HL-60 (cell line): ENCODE results near the gene PTPN22.

Experiments
- DNase-seq, 2 experiments: peaks; one replicate each; pipeline ENCODE4 v3.0.0-alpha.2; 2010 to 2020; ENCODE audit warnings: low read depth in 1 of 2, low spot score in 1 of 2
- H3K27ac ChIP-seq: fragments of 250-450 bp; sonication (Bioruptor Pico); replicated peaks from 2 replicates; pipeline ENCODE4 v1.5.1; 2020; ENCODE audit warnings: mild to moderate bottlenecking, moderate library complexity
- H3K27me3 ChIP-seq: fragments of 250-450 bp; sonication (Bioruptor Pico); 2 replicates; pipeline ENCODE4 v1.5.1; 2021; ENCODE audit warnings: mild to moderate bottlenecking, moderate library complexity; ENCODE audit not compliant: insufficient read depth, poor library complexity, severe bottlenecking
- H3K4me3 ChIP-seq: replicated peaks from 2 replicates; pipeline ENCODE4 v1.5.1; 2011; ENCODE audit warnings: mild to moderate bottlenecking, control low read depth, low read length; ENCODE audit not compliant: insufficient read depth
- GABPA ChIP-seq: IDR thresholded peaks from 2 replicates; pipeline ENCODE4 v1.6.1; 2012; ENCODE audit warnings: low read depth
- POLR2AphosphoS5 ChIP-seq: IDR thresholded peaks from 2 replicates; pipeline ENCODE4 v1.6.1; 2012; ENCODE audit warnings: low read depth
- SPI1 ChIP-seq: IDR thresholded peaks from 2 replicates; pipeline ENCODE4 v1.6.1; 2012; ENCODE audit warnings: low read depth, mild to moderate bottlenecking, borderline replicate concordance
- TF ChIP-seq, protein P1 (sequence below): IDR thresholded peaks from 2 replicates; pipeline ENCODE4 v1.6.1; 2012; ENCODE audit warnings: low read depth; ENCODE audit not compliant: insufficient replicate concordance
- TF ChIP-seq, protein P2 (sequence below): IDR thresholded peaks from one replicate; pipeline ENCODE4 v1.5.1; 2011; ENCODE audit warnings: low read length, control low read depth, inconsistent platforms; ENCODE audit not compliant: insufficient read depth

The PTPN22 gene

DNA sequence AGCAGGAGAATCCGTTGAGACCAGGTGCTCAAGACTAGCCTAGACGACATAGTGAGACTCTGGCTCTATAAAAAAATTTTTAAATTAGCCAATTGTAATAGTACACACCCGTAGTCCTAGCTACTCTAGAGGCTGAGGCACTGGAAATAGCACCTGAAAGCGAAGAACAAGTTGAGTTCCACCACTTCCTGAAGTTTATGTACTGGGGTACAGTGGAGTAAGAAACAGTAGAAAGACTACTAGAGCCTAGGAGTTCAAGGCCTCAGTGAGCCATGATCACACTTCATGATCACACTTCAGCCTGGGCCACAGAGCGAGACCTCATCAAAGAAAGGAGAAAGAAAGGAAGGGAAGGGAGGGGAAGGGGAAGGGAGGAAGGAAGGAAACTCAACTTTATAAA lies 79.0 kb downstream of the PTPN22 start:
- Histone ChIP-seq H3K27me3 (no peaks in the 10 kb centered on the region), H3K4me3 (no peak overlapping the region), H3K27ac (no peak overlapping the region)
- DNase-seq, result no peak
- TF ChIP-seq, protein P1, sequence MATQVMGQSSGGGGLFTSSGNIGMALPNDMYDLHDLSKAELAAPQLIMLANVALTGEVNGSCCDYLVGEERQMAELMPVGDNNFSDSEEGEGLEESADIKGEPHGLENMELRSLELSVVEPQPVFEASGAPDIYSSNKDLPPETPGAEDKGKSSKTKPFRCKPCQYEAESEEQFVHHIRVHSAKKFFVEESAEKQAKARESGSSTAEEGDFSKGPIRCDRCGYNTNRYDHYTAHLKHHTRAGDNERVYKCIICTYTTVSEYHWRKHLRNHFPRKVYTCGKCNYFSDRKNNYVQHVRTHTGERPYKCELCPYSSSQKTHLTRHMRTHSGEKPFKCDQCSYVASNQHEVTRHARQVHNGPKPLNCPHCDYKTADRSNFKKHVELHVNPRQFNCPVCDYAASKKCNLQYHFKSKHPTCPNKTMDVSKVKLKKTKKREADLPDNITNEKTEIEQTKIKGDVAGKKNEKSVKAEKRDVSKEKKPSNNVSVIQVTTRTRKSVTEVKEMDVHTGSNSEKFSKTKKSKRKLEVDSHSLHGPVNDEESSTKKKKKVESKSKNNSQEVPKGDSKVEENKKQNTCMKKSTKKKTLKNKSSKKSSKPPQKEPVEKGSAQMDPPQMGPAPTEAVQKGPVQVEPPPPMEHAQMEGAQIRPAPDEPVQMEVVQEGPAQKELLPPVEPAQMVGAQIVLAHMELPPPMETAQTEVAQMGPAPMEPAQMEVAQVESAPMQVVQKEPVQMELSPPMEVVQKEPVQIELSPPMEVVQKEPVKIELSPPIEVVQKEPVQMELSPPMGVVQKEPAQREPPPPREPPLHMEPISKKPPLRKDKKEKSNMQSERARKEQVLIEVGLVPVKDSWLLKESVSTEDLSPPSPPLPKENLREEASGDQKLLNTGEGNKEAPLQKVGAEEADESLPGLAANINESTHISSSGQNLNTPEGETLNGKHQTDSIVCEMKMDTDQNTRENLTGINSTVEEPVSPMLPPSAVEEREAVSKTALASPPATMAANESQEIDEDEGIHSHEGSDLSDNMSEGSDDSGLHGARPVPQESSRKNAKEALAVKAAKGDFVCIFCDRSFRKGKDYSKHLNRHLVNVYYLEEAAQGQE, result no peak
- TF ChIP-seq POLR2AphosphoS5 (no peak), GABPA (no peak)
- TF ChIP-seq, protein P2, sequence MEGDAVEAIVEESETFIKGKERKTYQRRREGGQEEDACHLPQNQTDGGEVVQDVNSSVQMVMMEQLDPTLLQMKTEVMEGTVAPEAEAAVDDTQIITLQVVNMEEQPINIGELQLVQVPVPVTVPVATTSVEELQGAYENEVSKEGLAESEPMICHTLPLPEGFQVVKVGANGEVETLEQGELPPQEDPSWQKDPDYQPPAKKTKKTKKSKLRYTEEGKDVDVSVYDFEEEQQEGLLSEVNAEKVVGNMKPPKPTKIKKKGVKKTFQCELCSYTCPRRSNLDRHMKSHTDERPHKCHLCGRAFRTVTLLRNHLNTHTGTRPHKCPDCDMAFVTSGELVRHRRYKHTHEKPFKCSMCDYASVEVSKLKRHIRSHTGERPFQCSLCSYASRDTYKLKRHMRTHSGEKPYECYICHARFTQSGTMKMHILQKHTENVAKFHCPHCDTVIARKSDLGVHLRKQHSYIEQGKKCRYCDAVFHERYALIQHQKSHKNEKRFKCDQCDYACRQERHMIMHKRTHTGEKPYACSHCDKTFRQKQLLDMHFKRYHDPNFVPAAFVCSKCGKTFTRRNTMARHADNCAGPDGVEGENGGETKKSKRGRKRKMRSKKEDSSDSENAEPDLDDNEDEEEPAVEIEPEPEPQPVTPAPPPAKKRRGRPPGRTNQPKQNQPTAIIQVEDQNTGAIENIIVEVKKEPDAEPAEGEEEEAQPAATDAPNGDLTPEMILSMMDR, result no peak

DNA sequence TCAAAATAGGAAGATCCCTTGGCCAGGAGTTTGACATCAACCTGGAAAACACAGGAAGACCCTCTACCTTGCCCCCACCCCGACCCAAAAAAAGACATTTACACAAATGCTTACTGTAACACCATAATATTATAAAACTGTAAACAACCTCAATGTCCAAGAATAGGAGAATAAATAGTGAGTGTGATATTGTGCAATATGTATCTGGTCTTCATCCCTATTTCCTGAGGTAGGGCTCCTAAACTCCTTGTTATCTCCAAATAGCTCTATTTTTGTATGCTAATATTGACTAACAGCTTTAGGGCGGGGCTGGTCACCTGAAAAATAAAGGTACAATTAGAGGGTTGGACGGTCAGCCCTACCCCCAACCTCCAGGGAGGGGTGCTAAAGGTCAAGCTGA lies 82.7 kb downstream of the PTPN22 start:
- TF ChIP-seq, protein P2, result no peak
- TF ChIP-seq SPI1 (no peak), POLR2AphosphoS5 (no peak)
- TF ChIP-seq, protein P1, result no peak
- no peak overlapping the region for H3K27ac ChIP-seq
- DNase-seq, result no peak
- no peaks in the 10 kb centered on the region for H3K27me3 ChIP-seq
- no peak overlapping the region for H3K4me3 ChIP-seq

DNA sequence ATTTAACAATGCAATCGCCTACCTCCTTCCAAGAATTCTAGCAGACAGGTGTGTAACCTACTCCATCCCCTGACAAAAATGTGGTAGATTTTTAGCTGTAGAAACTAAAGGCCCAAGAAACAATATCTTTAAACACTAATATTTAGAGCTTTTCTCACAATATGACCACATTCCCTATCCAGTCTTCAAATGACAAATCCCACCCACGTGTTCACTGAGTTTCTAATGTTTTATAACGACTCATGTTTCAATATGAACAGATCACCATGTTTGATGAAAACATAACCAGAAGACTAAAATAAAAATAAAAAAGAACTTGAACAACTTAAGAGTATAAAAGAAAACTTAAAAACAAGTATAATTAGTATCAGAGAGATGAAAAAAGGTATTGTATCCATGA lies 83.8 kb downstream of the PTPN22 start:
- Histone ChIP-seq H3K27ac (no peak overlapping the region), H3K4me3 (no peak overlapping the region), H3K27me3 (no peaks in the 10 kb centered on the region)
- no peak for DNase-seq
- TF ChIP-seq SPI1 (no peak), GABPA (no peak), POLR2AphosphoS5 (no peak)
- TF ChIP-seq, protein P1, result no peak
- TF ChIP-seq, protein P2, result no peak
